KOPT-K1 (cell line): ENCODE results near the gene PDZD2.
"Not testable (repeated sequence)": the region's sequence is repeated elsewhere in the genome, so short reads cannot be mapped to it uniquely, and the experiment has no call there.

Experiments
- H3K27ac ChIP-seq: fragments of 200-600 bp; sonication (generic); 2 replicates; pipeline ENCODE4 v1.5.1; 2016; ENCODE audit warnings: antibody characterized with exemption, mild to moderate bottlenecking, low read depth, low read length; ENCODE audit not compliant: poor library complexity, severe bottlenecking
- H3K36me3 ChIP-seq: fragments of 200-600 bp; sonication (generic); 2 replicates; pipeline ENCODE4 v1.5.1; 2017; ENCODE audit warnings: antibody characterized with exemption, mild to moderate bottlenecking, low read length, moderate library complexity; ENCODE audit not compliant: insufficient read depth
- H3K9me3 ChIP-seq: fragments of 200-600 bp; sonication (generic); 2 replicates; pipeline ENCODE4 v1.5.1; 2017; ENCODE audit warnings: antibody characterized with exemption, low read length, mild to moderate bottlenecking; ENCODE audit not compliant: insufficient read depth, poor library complexity, severe bottlenecking

PDZD2 gene

GRCh38 chr5:32098890-32099310, 460.0 kb downstream of the PDZD2 start:
- H3K36me3 ChIP-seq: peaks cover 49% of the 10 kb centered on the region
- H3K27ac ChIP-seq: no peak overlapping the region
- H3K9me3 ChIP-seq: no peaks in the 10 kb centered on the region

GRCh38 chr5:32099486-32100035, 460.6 kb downstream of the PDZD2 start:
- Histone ChIP-seq H3K36me3 (peaks cover 54% of the 10 kb centered on the region), H3K27ac (no peak overlapping the region), H3K9me3 (no peaks in the 10 kb centered on the region)

GRCh38 chr5:32100230-32100629, 461.3 kb downstream of the PDZD2 start:
- Histone ChIP-seq H3K36me3 (peaks cover 58% of the 10 kb centered on the region), H3K27ac (no peak overlapping the region), H3K9me3 (no peaks in the 10 kb centered on the region)

- peaks cover 62% of the 10 kb centered on the region for H3K36me3 ChIP-seq
- H3K27ac ChIP-seq: no peak overlapping the region
- H3K9me3 ChIP-seq: no peaks in the 10 kb centered on the region
These were observed 461.9 kb downstream of the PDZD2 start for GRCh38 chr5:32100691-32101302.

- no peak overlapping the region for H3K27ac ChIP-seq
- peaks cover 76% of the 10 kb centered on the region for H3K36me3 ChIP-seq
- no peaks in the 10 kb centered on the region for H3K9me3 ChIP-seq
These were observed 463.5 kb downstream of the PDZD2 start for GRCh38 chr5:32102254-32102986.

GRCh38 chr5:32103521-32103920, 464.6 kb downstream of the PDZD2 start:
- H3K27ac ChIP-seq: no peak overlapping the region
- peaks cover 85% of the 10 kb centered on the region for H3K36me3 ChIP-seq

GRCh38 chr5:32107291-32107690, 468.4 kb downstream of the PDZD2 start:
- Histone ChIP-seq H3K9me3 (no peaks in the 10 kb centered on the region), H3K36me3 (peaks cover 86% of the 10 kb centered on the region), H3K27ac (no peak overlapping the region)

More at GRCh38 chr5:32103521-32103920, 464.6 kb downstream of the PDZD2 start:
- H3K9me3 ChIP-seq: no peaks in the 10 kb centered on the region

- Histone ChIP-seq H3K27ac (no peak overlapping the region), H3K9me3 (no peaks in the 10 kb centered on the region), H3K36me3 (peaks cover 84% of the 10 kb centered on the region)
These were observed 469.2 kb downstream of the PDZD2 start for GRCh38 chr5:32108167-32108566.

GRCh38 chr5:32109236-32109635, 470.3 kb downstream of the PDZD2 start:
- Histone ChIP-seq H3K36me3 (peaks cover 78% of the 10 kb centered on the region), H3K27ac (no peak overlapping the region), H3K9me3 (no peaks in the 10 kb centered on the region)

GRCh38 chr5:32110111-32110696, 471.3 kb downstream of the PDZD2 start:
- H3K36me3 ChIP-seq: peaks cover 72% of the 10 kb centered on the region
- no peak overlapping the region for H3K27ac ChIP-seq
- no peaks in the 10 kb centered on the region for H3K9me3 ChIP-seq

GRCh38 chr5:32115985-32116384, 477.1 kb downstream of the PDZD2 start:
- Histone ChIP-seq H3K27ac (no peak overlapping the region), H3K9me3 (no peaks in the 10 kb centered on the region), H3K36me3 (peaks cover 62% of the 10 kb centered on the region)

- Histone ChIP-seq H3K36me3 (peaks cover 62% of the 10 kb centered on the region), H3K27ac (no peak overlapping the region), H3K9me3 (no peaks in the 10 kb centered on the region)
These were observed 477.8 kb downstream of the PDZD2 start for GRCh38 chr5:32116574-32117313.

- not testable (repeated sequence) for H3K9me3 ChIP-seq, H3K27ac ChIP-seq
- H3K36me3 ChIP-seq: peaks cover 69% of the 10 kb centered on the region
These were observed 480.0 kb downstream of the PDZD2 start for GRCh38 chr5:32118922-32119321.

GRCh38 chr5:32123058-32123805, 484.3 kb downstream of the PDZD2 start:
- H3K36me3 ChIP-seq: peaks cover 87% of the 10 kb centered on the region

More at GRCh38 chr5:32123058-32123805, 484.3 kb downstream of the PDZD2 start:
- no peak overlapping the region for H3K27ac ChIP-seq
- no peaks in the 10 kb centered on the region for H3K9me3 ChIP-seq
